OCI-LY1 (cell line): ENCODE measurements around the gene F2RL1.

Experiments
- EZH2 ChIP-seq: fragments of 200-600 bp; sonication (generic), shearing (Covaris generic); IDR thresholded peaks from 2 replicates; pipeline ENCODE4 v1.8.0; 2017; ENCODE audit warnings: borderline replicate concordance, mixed run types, mild to moderate bottlenecking, antibody characterized with exemption, low read length, moderate library complexity, mixed read lengths
- TF ChIP-seq, protein P1 (sequence below): fragments of 200-600 bp; sonication (generic), shearing (Covaris generic); IDR thresholded peaks from 2 replicates; pipeline ENCODE4 v1.5.1; 2017; ENCODE audit warnings: mild to moderate bottlenecking, antibody characterized with exemption, low read length, moderate library complexity, mixed read lengths

DNA sequence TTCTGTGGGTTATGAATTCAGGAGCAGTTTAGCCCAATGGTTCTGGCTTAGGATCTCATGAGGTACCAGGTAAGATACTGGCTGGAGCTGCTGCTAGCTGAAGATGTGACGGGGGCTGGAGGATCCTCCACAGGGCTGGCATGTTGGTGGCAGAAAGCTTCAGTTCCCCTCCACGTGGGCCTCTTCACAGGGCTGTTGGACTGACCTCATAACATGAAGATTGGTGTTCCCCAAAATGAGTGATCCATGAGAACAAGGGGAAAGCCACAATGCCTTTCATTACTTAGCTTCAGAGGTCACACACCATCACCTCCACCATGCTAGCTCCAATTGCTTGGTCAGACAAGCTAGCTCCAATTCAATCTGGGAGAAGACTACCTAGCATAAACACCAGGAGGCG lies 22.5 kb downstream of the F2RL1 start:
- TF ChIP-seq, protein P1, sequence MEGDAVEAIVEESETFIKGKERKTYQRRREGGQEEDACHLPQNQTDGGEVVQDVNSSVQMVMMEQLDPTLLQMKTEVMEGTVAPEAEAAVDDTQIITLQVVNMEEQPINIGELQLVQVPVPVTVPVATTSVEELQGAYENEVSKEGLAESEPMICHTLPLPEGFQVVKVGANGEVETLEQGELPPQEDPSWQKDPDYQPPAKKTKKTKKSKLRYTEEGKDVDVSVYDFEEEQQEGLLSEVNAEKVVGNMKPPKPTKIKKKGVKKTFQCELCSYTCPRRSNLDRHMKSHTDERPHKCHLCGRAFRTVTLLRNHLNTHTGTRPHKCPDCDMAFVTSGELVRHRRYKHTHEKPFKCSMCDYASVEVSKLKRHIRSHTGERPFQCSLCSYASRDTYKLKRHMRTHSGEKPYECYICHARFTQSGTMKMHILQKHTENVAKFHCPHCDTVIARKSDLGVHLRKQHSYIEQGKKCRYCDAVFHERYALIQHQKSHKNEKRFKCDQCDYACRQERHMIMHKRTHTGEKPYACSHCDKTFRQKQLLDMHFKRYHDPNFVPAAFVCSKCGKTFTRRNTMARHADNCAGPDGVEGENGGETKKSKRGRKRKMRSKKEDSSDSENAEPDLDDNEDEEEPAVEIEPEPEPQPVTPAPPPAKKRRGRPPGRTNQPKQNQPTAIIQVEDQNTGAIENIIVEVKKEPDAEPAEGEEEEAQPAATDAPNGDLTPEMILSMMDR: no peak
- no peak for TF ChIP-seq EZH2
